Activated CD4-positive, alpha-beta T cell treated with anti-CD3 and anti-CD28 coated beads, Interleukin-2, amount 50 U/mL, for 24 hours (primary cell): ENCODE results near the gene DPEP1.
"Not testable (repeated sequence)": the region's sequence is repeated elsewhere in the genome, so short reads cannot be mapped to it uniquely, and the experiment has no call there.

Source experiments
- DNase-seq, 2 donors: peaks; one replicate each; pipeline ENCODE4 v3.0.0-alpha.2; 2020; ENCODE audit warnings: low read depth in 1 of 2, low spot score in 1 of 2

DPEP1 gene

DNA sequence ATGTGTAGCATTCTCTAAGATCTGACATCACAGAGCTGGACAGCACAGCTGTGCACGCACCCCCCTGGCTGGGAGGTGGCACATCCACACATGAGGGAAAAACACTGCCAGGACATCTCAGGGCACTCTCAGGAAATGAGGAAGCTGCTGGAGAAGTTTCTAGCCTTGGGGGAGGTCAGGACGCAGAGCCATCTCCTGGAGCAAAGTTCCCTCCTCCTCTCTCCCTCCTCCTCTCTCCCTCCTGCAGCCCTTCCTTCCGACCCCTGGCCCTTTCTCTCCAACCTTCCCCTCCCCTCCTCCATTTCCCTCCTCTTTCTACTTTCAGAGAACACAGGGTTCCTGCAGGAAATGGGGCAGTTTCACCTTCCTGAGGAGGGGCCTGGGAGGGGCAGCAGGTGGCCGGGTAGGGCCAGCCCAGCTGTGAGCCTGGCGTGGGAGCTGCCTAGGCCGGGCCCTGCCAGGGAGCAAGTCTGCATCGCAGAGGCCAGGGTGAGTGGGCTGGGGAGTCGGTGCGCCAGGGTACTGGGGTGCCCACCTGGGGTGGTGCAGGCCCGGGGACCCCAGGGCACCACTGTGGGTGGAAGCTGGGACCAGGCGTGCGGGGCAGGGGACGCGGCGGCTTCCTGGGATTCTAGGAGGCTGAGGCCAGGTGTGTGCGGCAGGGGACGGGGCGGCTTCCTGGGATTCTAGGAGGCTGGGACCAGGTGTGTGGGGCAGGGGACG is at the start of gene DPEP1:
TSS of gene DPEP1 (plus strand) at position 412 of the 723 bp plus-strand sequence. CDS start 16,769 bp downstream, outside the sequence.
- no peak for DNase-seq

- DNase-seq: peak; percentile 21 to 30
These were observed 48.8 kb upstream of the DPEP1 start for GRCh38 chr16:89564476-89565255.

DNA sequence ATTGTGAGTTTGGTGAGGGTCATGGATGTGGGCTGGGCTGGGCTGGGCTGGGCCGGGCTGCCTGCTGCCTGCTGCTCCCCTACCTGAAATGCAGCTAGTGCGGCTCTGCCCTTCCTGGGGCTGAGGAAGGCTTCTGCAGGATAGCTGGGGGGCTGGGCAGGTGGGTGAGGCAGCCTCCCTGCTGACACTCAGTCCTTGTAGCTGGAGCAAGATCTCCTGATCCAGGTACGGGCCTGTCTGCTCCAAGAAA is 48.3 kb upstream of the DPEP1 start:
- DNase-seq: no peak

- DNase-seq: peak; percentile 39 to 40
These were observed 47.7 kb upstream of the DPEP1 start for GRCh38 chr16:89565506-89566372.

DNA sequence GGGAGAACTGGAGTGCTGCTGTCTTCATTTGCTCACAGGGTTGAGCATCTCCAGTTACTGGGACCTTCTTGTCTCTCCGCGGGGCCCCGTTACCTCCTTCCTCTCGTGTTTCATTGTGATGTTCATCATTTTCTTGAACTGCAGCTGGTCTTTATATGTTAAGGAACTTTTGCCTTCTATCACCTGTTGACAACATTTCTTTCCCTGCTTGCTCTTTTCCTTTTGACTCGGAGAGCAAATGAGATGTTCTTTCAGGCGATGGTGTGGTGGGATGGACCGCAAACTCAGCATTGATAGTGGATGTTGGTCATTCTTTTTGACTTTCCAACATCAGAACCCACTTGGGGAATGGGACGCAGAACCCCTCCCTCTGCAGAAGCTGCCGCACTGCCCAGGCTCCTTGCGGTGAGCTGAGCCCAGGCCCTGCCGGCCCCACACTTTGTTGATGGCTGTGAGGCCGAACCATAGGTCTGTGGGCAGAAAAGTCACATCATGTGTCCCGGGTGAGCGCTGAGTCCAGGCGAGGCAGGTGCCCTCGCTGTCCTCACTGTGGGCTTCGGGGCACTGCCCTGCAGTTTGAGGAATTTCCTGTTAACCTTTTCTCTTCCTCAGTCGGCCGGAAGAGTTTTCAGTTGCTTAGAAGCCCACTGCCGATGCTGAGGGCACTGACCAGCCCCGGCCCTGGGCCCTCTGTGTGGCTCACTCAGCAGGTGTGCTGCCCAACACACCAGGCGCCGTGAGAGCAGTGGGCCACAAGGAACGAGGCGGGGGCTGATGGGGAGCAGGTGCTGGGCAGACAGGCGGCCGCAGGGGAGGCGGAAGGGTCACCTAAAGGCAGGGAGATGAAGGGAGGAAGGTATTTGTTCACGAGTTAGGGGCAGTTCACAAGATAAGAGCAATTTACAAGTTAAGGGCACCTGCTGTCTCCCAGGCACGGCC is 45.5 kb upstream of the DPEP1 start:
- no peak for DNase-seq

- no peak for DNase-seq
These were observed 43.7 kb upstream of the DPEP1 start for GRCh38 chr16:89569506-89570341.

DNA sequence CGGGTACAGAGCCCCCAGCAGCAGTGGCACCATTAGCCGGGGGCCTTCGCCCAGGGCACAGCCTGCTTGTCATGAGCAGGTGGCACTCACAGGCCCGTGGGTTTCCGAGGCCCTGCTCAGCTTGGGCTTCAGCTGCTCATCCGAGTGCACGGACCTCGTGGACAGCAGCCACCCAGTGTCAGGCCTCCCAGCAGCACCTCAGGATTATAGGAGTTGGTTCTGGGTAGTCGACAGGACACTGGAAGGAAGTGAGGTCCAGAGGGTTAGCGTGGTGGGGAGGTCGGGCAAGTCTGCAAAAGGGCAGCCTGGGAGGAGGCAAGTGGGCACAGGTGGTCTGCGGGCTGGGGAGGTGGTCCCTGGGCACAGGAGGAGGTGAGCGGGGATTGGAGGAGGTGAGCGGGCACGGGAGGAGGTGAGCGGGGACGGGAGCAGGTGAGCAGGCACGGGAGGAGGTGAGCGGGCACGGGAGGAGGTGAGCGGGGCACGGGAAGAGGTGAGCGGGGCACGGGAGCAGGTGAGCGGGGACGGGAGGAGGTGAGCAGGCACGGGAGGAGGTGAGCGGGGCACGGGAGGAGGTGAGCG is 43.0 kb upstream of the DPEP1 start:
- DNase-seq: no peak

- not testable (repeated sequence) for DNase-seq
These were observed 42.4 kb upstream of the DPEP1 start for GRCh38 chr16:89570983-89571598.

DNA sequence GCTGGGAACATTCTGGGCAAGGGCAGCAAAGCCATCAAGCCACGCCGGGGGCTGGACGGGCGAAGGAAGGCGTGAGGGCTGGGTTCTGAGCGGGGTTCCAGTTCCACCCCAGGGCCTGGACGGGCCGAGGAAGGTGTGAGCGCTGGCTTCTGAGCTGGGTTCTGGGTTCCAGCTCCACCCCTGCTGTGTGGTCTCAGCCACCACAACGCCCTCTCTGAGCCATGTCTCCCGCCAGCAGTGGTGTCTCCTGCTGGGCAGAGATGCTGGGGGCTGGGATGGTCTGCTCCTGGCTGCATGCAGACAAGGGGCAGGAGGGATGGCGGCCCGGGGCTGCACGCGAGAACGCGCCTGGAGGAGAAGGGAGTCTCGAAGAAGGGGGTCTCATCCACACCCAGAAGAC is 41.8 kb upstream of the DPEP1 start:
- DNase-seq: no peak

GRCh38 chr16:89572073-89572484 is 41.4 kb upstream of the DPEP1 start:
- DNase-seq: no peak

DNA sequence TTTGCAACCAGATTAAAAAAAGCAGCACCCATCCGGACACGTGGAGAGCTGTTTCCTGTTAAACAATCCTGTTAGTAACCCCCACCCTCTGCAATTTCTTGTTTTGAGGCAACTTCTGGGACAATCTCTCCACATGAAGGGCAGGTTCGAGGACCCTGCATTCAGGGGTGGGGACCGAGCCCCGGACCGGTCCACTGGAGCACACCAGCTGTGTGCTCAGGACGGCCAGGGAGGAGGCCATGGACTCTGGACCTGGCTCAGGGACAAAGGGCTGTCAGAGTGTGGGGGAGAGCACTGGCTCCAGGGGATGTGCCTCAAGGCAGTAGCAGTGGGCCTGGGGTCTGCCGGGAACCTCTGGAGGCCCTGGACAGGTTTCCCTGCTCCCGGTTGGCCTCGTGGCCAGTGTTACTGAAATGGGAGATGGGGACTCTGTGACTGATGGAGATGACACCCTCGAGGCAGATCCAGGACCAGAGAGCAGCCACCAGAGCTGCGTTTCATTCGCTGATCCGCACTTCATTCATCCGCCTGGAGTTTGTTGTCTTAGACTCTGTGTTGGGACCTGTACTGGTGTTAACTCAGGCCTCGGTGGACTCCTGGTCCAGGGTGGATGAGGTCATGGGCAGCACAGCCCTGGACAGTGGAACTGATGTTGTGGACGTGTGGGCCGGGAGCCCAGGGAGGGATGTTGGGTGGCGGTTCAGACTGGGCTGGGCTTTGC is 40.8 kb upstream of the DPEP1 start:
- no peak for DNase-seq

GRCh38 chr16:89573826-89574680 is 39.4 kb upstream of the DPEP1 start:
- DNase-seq: no peak

DNA sequence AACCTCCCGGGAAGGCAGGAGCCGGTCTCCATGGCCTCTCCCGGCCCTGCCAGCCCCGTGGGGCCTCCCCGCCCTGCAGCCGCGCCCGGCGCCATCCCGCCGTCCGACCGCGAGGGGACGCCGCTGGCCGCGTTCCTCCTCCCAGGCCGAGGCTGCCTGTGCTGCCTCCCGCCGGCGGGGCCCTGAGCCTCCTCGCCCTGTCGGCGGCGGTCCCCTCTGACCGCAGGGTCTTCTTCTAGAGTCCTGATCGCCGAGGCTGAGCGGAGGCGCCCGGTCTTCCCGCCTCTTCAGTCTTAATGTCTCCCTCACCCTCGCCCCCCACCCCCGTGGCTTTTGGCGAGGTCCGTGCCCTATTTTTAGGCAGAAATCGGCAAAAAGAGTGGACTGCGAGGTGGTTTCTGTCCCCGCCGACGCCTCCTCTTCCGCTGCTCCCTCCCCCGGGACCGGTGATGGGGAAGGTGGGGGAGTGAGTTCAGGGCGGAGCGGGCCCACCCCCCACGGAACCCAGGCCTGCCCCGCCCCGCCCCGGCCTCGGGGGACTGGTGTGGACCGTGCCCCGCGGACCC is 38.7 kb upstream of the DPEP1 start:
- peak in 1 of 2 donors; percentile 40 for DNase-seq

GRCh38 chr16:89575247-89576152 is 37.9 kb upstream of the DPEP1 start, which contains the start of gene CPNE7:
TSS of gene CPNE7 (plus strand) at chr16:89575758. CDS start at chr16:89575898, 140 bp downstream.
- DNase-seq: no peak

DNA sequence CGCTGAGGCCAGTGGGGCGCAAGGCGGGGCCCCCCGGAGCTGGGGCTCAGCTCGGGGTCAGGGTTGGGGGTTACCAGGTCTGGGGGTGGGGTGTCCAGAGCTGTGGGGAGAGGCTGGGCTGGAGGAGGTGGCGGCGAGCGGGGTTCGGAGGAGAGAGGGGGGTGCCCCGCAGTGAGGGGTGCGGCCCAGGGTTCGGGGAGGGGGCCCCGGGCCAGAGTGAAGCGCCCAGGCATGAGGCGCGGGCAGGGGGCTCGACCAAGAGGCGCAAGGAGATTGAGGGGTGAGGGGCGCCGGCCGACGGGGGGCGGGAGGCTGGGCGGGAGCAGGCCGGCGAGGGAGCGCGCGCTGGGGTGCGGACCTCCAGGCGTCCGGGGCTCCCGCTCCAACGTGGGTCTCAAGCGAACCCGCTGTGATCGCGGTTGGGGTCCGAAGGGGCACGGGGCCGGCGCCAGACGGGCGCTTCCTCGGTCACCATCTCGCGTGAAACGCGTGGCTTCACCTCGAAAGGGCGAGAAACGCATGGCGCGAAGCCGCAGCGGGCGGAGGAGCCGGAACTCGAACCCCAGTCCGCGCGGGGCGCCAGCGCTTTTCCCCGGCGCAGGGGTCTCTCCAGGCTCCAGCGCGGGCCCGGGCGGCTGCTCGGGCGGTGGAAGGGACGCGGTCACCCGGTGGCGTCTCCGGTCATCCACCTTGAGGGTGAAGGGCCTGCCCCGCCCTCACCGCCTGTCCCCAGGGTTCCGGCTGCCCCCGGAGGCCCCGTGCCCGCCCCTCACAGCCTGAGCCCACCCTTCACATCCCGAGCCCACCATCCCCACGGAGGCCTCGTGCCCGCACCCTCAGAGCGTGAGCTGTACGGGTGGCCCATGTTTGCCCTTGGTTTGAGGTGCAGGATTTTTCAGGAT is 37.0 kb upstream of the DPEP1 start:
- no peak for DNase-seq
